Kasumi-1 (cell line): ENCODE data around the gene RETREG3.
"Not testable (repeated sequence)": the region's sequence is repeated elsewhere in the genome, so short reads cannot be mapped to it uniquely, and the experiment has no call there.

Source experiments
- DNase-seq, 2 experiments: peaks; one replicate each; lab custom pipeline; 2025; lab: John Stamatoyannopoulos, UW

RETREG3 gene

DNA sequence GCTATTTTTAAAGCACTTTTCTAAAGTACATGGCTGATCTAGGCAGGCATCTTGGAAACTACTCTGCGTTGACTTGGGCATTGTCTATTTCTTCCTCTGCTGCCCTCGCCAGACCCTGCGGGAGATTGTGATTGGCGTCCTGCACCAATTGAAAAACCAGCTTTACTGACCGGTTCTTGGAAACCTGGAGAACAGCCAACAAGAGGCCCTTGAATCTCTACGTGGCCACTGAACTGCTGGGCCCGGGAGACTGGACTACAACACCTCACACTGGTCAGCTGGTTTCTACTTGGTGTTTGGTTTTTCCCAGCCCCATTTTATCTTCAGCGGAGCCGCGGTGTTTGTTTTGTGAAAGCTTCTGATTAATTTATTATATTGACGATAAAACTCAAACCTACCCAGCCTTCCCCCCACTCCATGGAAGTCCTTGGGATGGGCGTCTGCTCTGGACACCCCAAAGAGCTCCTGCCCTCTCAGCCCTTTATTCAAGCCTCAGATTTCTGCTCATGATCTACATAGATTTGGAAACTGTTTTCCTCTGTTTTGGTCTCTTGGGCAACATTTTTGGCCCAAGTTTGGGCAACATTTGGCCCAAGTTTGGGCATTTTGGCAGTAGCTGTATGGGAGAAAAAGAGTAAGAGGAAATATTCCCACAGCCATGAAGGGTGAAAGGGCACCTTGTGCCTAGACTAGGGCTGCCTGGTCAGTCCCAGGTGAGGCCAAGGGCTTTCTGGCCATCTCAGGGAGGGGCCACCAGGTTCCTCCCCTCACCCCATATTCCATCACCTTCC lies 37.5 kb downstream of the RETREG3 start:
- no peak for DNase-seq

DNA sequence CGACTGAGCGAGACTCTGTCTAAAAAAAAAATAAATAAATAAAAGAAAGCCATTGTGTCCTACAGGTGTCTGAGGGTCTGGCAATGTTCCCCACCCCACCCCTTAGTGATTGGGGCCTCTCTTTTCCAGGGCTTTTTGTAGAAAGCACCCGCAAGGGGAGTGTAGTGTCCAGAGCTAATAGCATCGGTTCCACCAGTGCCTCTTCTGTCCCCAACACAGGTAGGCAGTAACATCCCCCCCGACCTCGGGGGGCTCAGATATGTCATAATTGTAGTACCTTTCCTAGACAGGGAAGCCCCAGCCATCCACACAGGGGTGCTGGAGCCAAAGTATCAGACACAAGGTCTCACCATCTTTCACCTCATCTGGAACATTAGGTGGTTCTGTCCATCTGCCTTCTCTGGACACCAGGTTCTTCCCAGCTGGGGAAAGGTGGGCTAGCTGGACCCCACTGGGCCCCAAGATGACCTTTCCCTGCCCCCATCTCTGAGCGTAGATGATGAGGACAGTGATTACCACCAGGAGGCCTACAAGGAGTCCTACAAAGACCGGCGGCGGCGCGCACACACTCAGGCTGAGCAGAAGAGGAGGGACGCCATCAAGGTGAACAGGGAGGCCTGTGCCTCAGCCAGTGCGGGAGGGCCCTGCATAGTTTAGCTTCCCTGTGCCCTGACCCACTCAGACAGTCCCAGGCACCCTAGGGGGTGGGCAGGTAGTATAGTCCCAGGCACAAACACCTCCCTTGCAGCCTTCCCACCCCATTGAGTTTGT lies 40.6 kb downstream of the RETREG3 start:
- no peak for DNase-seq

- peak; percentile 77 to 78 for DNase-seq
These were observed 42.1 kb downstream of the RETREG3 start, which contains the start of gene MLX for GRCh38 chr17:42566883-42567573. MLX (plus strand) TSS chr17:42567100; CDS start chr17:42567125, 25 bp downstream.

DNA sequence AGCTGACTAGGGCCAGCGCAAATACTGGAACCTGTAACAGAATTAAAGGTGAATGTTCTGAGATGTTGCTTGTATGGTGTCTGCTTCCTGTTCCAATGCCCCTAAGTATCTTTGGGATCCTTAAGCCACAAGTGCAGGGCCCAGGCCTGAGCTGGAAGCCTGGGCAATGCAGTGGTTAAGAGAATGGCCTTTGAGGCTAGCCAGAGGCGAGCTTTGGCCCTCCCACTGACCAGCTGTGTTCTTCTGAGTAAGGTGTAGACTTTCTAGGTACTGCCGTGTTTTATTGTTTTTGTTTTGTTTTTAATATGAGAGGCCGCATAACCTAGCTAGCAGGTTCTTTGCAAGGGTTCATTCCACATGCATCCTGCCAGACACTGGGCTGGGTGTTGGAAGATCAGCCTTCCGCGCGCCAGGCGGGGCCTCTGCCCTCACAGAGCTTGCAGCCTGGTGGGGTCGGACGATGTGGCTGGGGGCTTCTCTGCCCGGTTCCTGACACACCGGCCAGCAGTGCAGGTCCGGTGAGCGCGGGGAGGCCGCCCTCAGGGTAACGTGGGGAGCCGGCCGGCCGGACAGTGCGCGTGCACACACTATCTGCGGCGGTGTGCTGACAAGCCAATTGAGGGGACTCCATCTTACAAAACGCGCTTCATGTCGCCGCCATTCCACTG lies 42.8 kb downstream of the RETREG3 start:
- DNase-seq = no peak

GRCh38 chr17:42565523-42566214 lies 43.5 kb downstream of the RETREG3 start:
- no peak for DNase-seq

GRCh38 chr17:42564815-42565522 lies 44.2 kb downstream of the RETREG3 start:
- DNase-seq = no peak

- DNase-seq = no peak
These were observed 45.2 kb downstream of the RETREG3 start for GRCh38 chr17:42563950-42564349.

- DNase-seq = no peak
These were observed 45.6 kb downstream of the RETREG3 start for GRCh38 chr17:42563543-42563942.

GRCh38 chr17:42563143-42563509 lies 46.0 kb downstream of the RETREG3 start:
- no peak for DNase-seq

DNA sequence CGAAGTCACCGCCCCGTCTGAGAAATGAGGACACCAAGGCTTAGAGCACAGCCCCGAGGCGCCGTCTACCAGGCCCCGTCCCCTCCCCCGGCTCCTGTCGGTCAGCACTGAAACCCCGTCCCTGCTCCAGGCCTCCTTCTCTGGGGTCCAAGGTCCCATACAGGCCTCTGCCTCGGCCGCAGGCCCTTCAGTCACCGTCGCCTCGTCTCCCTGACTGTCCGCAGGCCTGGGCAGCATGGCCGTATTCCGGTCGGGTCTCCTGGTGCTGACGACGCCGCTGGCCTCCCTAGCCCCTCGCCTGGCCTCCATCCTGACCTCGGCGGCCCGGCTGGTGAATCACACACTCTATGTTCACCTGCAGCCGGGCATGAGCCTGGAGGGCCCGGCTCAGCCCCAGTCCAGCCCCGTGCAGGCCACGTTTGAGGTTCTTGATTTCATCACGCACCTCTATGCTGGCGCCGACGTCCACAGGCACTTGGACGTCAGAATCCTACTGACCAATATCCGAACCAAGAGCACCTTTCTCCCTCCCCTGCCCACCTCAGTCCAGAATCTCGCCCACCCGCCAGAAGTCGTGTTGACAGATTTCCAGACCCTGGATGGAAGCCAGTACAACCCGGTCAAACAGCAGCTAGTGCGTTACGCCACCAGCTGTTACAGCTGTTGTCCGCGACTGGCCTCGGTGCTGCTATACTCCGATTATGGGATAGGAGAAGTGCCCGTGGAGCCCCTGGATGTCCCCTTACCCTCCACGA lies 46.6 kb downstream of the RETREG3 start:
- DNase-seq = peak in 1 of 2 experiments; percentile 21

DNA sequence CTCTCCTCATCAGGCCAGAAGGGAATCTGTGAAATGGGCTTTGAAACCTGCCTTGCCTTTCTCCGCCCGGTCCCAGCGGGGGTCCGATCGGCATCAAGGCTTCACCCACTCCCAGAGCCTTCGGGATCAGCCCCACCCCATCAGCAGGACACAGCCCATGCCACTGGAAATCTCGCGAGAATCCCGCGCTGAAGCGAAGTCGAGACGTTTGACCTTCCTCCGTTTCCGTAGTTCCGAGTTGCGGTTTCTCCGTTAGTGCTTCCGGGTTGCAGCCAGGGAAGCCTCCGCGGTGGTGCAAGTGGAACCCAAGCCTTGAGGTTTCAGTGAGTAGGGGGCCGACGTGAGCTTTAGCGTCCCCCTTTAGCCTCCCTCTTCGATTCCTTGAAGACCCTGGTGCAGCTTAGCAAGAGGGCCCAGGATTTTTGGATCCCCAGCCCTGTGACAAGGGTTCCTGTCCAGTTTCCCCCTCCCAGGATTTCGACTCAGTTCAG lies 47.2 kb downstream of the RETREG3 start, which contains the start of gene COASY:
COASY (plus strand) TSS at position 252 of the 491 bp plus-strand sequence. CDS start 475 bp downstream, outside the sequence.
- DNase-seq = peak; percentile 94 to 95

DNA sequence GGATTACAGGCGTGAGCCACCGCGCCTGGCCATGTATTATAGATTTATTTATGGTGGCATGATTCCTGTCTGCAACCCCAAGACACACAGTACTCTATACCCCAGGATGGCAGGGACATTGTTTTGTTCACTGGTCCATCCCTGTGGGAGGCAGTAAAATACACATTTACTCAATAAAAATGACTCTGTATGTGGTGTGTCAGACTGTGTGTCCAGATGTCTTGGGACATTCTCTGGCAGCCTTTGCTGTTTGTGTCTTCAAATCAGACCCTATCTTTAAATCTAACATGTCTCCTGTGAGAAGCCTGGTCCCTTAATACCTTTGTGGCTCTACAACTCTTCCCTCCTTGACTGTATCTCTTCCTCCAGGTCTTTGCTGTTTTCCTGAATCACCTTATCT lies 48.9 kb downstream of the RETREG3 start:
- no peak for DNase-seq

DNA sequence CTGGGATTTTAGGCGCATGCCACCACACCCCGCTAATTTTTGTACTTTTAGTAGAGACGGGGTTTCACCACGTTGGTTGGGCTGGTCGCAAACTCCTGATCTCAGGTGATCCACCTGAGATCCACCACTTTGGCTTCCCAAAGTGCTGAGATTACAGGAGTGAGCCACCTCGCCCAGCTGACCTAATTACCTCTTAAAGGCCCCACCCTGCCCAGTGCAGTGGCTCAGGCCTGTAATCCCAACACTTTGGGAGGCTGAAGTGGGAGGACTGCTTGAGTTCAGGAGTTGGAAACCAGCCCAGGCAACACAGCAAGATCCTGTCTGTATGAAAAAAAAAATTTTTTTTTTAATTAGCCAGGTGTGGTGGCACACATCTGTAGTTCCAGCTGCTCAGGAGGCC lies 50.1 kb downstream of the RETREG3 start:
- DNase-seq = no peak

- not testable (repeated sequence) for DNase-seq
These were observed 53.1 kb downstream of the RETREG3 start for GRCh38 chr17:42555961-42556617.

DNA sequence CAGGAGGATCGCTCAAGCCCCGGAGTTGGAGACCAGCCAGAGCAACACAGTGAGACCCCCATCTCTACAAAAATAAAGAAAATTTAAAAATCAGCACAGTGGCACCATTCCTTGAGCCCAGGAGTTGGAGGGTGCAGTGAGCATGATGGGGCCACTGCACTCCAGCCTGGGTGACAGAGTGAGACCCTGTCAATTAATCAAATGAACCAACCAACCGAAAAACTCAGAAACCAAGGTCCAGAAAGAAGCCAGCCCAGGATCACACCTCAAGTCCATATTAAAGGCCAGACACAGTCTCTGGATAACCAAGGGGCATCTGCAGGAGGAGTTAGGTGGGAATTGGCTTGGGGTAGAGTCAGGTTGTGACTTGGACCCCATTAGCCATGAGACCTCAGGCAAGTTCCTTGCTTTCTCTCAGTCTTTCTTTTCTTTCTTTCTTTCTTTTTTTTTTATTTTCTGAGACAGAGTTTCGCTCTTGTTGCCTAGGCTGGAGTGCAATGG lies 54.0 kb downstream of the RETREG3 start:
- no peak for DNase-seq

GRCh38 chr17:42554250-42555121 lies 54.7 kb downstream of the RETREG3 start:
- peak; percentile 77 to 85 for DNase-seq

DNA sequence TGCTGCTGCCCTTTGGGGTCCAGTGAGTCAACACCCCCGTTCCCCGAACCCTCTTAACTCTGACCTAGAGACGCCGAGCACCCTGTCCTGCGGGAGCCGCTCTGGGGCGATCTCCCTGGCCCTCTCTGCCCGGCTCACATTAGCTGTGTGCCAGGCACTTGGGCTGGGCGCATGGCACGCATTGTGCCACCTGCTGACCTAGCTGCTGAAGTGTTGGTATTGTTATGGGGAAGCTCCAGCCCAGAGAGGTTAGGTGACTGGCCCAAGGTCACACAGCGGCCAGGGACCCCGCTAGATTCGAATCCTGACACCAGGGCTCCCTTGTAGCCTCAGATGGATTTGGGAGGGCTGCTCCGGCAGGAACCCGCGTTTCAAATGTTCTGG lies 55.3 kb downstream of the RETREG3 start:
- DNase-seq = no peak
